Ishikawa (cell line): ENCODE data around the gene ZBTB46.
A peak's percentile ranks its signal among the peaks of the same experiment; 100 is the strongest.

Experiments
- CEBPB ChIP-seq: IDR thresholded peaks from 2 replicates; pipeline ENCODE4 v1.6.1; 2012
- CREB1 ChIP-seq: IDR thresholded peaks from 2 replicates; pipeline ENCODE4 v1.6.1; 2012; ENCODE audit warnings: low read depth
- EGR1 ChIP-seq: IDR thresholded peaks from 2 replicates; pipeline ENCODE4 v1.6.1; 2012
- EP300 ChIP-seq: IDR thresholded peaks from 2 replicates; pipeline ENCODE4 v1.6.1; 2012; ENCODE audit warnings: borderline replicate concordance
- FOXM1 ChIP-seq: IDR thresholded peaks from 2 replicates; pipeline ENCODE4 v1.6.1; 2012; ENCODE audit warnings: low read depth, borderline replicate concordance
- NFIC ChIP-seq: IDR thresholded peaks from 2 replicates; pipeline ENCODE4 v1.6.1; 2012
- RAD21 ChIP-seq: IDR thresholded peaks from 2 replicates; pipeline ENCODE4 v1.6.1; 2012; ENCODE audit warnings: low read depth
- REST ChIP-seq: IDR thresholded peaks from 2 replicates; pipeline ENCODE4 v1.6.1; 2012; ENCODE audit warnings: low read depth, mild to moderate bottlenecking
- TAF1 ChIP-seq: IDR thresholded peaks from 2 replicates; pipeline ENCODE4 v1.6.1; 2012; ENCODE audit warnings: low read depth, mild to moderate bottlenecking
- TCF12 ChIP-seq: IDR thresholded peaks from 2 replicates; pipeline ENCODE4 v1.6.1; 2012; ENCODE audit warnings: low read depth
- TEAD4 ChIP-seq: IDR thresholded peaks from 2 replicates; pipeline ENCODE4 v1.6.1; 2012
- USF1 ChIP-seq: IDR thresholded peaks from 2 replicates; pipeline ENCODE4 v1.6.1; 2012
- YY1 ChIP-seq: IDR thresholded peaks from 2 replicates; pipeline ENCODE4 v1.6.1; 2012; ENCODE audit warnings: low read depth
- ZBTB7A ChIP-seq: IDR thresholded peaks from 2 replicates; pipeline ENCODE4 v1.6.1; 2012; ENCODE audit warnings: low read depth
- TF ChIP-seq, protein P1 (sequence below): IDR thresholded peaks from 2 replicates; pipeline ENCODE4 v1.6.1; 2012

ZBTB46 gene

GRCh38 chr20:63856098-63856511, 25.0 kb upstream of the ZBTB46 start:
- TF ChIP-seq EP300: no peak
- 0 out of 2 replicates have a peak, but pooled peaks have one; percentile 14 for TF ChIP-seq ZBTB7A

GRCh38 chr20:63855363-63856097, 24.5 kb upstream of the ZBTB46 start:
- no peak for TF ChIP-seq EP300
- no peak for TF ChIP-seq TEAD4
- no peak for TF ChIP-seq CEBPB
- no peak for TF ChIP-seq CREB1
- no peak for TF ChIP-seq USF1
- TF ChIP-seq TCF12: no peak
- TF ChIP-seq NFIC: no peak
- no peak for TF ChIP-seq FOXM1
- no peak for TF ChIP-seq YY1
- TF ChIP-seq EGR1: no peak
- TF ChIP-seq TAF1: no peak
- TF ChIP-seq, protein P1, sequence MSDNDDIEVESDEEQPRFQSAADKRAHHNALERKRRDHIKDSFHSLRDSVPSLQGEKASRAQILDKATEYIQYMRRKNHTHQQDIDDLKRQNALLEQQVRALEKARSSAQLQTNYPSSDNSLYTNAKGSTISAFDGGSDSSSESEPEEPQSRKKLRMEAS: no peak
- no peak for TF ChIP-seq RAD21
- TF ChIP-seq REST: no peak
- TF ChIP-seq ZBTB7A: no peak

GRCh38 chr20:63854766-63855362, 23.8 kb upstream of the ZBTB46 start:
- TF ChIP-seq TAF1 (no peak), FOXM1 (no peak), YY1 (no peak), ZBTB7A (no peak), EGR1 (no peak), NFIC (no peak), TCF12 (no peak), USF1 (no peak), REST (no peak), CREB1 (no peak), CEBPB (no peak), EP300 (no peak), TEAD4 (no peak), RAD21 (no peak)
- TF ChIP-seq, protein P1: no peak

DNA sequence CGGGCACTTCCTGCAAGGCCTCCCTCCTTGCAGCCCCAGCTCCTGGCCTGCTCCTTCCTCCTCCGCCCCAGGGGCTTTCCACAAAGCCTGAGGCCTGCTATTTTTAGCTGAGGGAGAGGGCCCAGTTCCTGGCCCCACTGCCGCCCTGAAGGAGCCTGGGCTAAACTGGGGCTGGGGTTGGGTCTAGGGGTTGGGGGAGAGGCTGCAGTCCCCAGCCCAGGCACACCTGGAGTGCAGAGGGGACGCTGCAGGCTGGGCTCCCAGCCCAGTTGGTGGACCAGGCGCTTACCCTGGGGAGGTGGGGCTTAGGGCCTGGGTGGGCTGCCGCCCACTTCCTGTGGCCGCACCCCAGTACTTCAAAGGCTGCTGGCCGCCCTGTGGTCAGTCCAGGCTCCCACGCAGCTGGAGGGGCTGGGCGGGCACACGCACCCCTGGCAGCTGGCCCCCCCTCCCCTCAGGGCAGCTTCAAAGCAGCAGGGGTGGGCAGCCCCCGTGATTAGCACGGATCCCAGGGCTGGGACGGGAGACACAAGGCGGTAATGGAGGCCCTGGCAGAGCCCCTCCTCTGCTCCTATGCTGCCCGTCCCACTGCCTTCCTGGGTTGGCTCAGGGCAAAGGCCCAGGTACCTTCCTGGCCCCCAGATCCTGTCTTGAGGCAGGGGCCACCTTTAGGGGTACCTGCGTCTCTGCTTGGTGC, 23.2 kb upstream of the ZBTB46 start:
- no peak for TF ChIP-seq NFIC
- no peak for TF ChIP-seq FOXM1
- no peak for TF ChIP-seq ZBTB7A
- TF ChIP-seq YY1: no peak
- no peak for TF ChIP-seq TAF1
- TF ChIP-seq RAD21: no peak
- TF ChIP-seq, protein P1: no peak
- no peak for TF ChIP-seq EP300
- no peak for TF ChIP-seq REST
- no peak for TF ChIP-seq EGR1
- TF ChIP-seq CEBPB: no peak
- TF ChIP-seq CREB1: no peak
- no peak for TF ChIP-seq USF1
- no peak for TF ChIP-seq TCF12
- no peak for TF ChIP-seq TEAD4
